Measurements from ENCODE around the gene GLT1D1. TPM values are rescaled to one million over a fixed set of nuclear protein-coding genes. Genes with fewer than 3 reads are reported as not detected.
A peak's percentile ranks its signal among the peaks of the same experiment; 100 is the strongest.

GLT1D1 gene
- total RNA-seq, 2 experiments from 2014 or later = 0.19 to 0.22 TPM

- ATAC-seq (ENCODE audit: poor library complexity) = peak; percentile 71
- ChIA-PET POLR2A (no interaction called here), CTCF (no interaction called here)
- no peaks in the 10 kb centered on the region for H3K9me3 Mint-ChIP-seq
- H3K27ac Mint-ChIP-seq = no peak overlapping the region
- intact Hi-C loops (cut with DNase I, micrococcal nuclease) = no loop called here
- Histone ChIP-seq H3K9me3 (ENCODE audit: control insufficient read depth in 1 of 2, insufficient read depth in 1 of 2, low read length in 2 of 2) (peaks cover 0 to 28% of the 10 kb centered on the region in 2 experiments), H3K4me1 (ENCODE audit: insufficient read depth, low read length) (peaks cover 4% of the 10 kb centered on the region), H3K27me3 (ENCODE audit: control insufficient read depth in 1 of 2, insufficient read depth in 2 of 2, low read length in 2 of 2) (peaks cover 2 to 10% of the 10 kb centered on the region in 2 experiments), H3K36me3 (ENCODE audit: insufficient read depth, low read length) (no peaks in the 10 kb centered on the region), H3K27ac (ENCODE audit: low read depth in 1 of 2, low read length in 2 of 2) (no peak overlapping the region), H3K4me3 (ENCODE audit: low read length) (no peak overlapping the region)
- TF ChIP-seq CTCF (IDR thresholded peaks at IDR 0.05) = peak; percentile 30
- DNase-seq = peak in 3 of 14 experiments; percentile 9 to 25 (median 21)
- no peaks in the 10 kb centered on the region for H3K4me1 Mint-ChIP-seq (ENCODE audit: low read depth)
- peaks cover 5% of the 10 kb centered on the region for H3K27me3 Mint-ChIP-seq
- H3K36me3 Mint-ChIP-seq (ENCODE audit: low read depth) = no peaks in the 10 kb centered on the region
- no peak overlapping the region for H3K4me3 Mint-ChIP-seq
Measured at GRCh38 chr12:128969480-128970055, 116.3 kb downstream of the GLT1D1 start.

DNA sequence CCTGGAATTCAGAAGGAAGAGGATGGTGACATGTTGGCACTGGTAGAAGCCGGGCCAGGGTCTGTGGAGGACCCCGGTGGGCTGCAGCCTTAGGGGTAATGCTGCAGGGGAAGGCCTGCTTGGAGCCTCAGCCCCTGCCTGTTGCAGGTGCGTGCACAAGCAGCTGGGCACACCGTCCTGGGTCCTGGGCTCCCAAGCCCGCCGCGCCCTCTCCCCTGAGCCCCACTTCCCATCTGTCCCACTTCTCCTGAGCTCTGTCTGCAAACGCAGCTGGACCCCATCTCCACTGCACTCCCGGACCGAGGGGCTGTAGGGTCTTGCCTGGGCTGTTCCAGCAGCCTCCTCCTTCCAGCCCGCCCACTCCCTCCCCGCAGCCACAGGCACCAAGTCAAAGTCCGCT lies 116.8 kb downstream of the GLT1D1 start:
- no peak for DNase-seq
- ATAC-seq (ENCODE audit: poor library complexity) = no peak
- CTCF ChIA-PET = no interaction called here
- H3K4me3 Mint-ChIP-seq = no peak overlapping the region
- Histone ChIP-seq H3K9me3 (ENCODE audit: control insufficient read depth in 1 of 2, insufficient read depth in 1 of 2, low read length in 2 of 2) (peaks cover 0 to 32% of the 10 kb centered on the region in 2 experiments), H3K4me1 (ENCODE audit: insufficient read depth, low read length) (peaks cover 4% of the 10 kb centered on the region), H3K36me3 (ENCODE audit: insufficient read depth, low read length) (no peaks in the 10 kb centered on the region), H3K27ac (ENCODE audit: low read depth in 1 of 2, low read length in 2 of 2) (no peak overlapping the region), H3K4me3 (ENCODE audit: low read length) (no peak overlapping the region), H3K27me3 (ENCODE audit: control insufficient read depth in 1 of 2, insufficient read depth in 2 of 2, low read length in 2 of 2) (peaks cover 4 to 10% of the 10 kb centered on the region in 2 experiments)
- no peak for TF ChIP-seq CTCF (IDR thresholded peaks at IDR 0.05)
- H3K27ac Mint-ChIP-seq = no peak overlapping the region
- intact Hi-C loops (cut with DNase I, micrococcal nuclease) = no loop called here
- POLR2A ChIA-PET = no interaction called here
- no peaks in the 10 kb centered on the region for H3K4me1 Mint-ChIP-seq (ENCODE audit: low read depth)
- no peaks in the 10 kb centered on the region for H3K36me3 Mint-ChIP-seq (ENCODE audit: low read depth)
- H3K27me3 Mint-ChIP-seq = peaks cover 10% of the 10 kb centered on the region
- no peaks in the 10 kb centered on the region for H3K9me3 Mint-ChIP-seq

- no peak overlapping the region for H3K4me3 Mint-ChIP-seq
- no peaks in the 10 kb centered on the region for H3K9me3 Mint-ChIP-seq
- H3K4me1 Mint-ChIP-seq (ENCODE audit: low read depth) = no peaks in the 10 kb centered on the region
- peaks cover 10% of the 10 kb centered on the region for H3K27me3 Mint-ChIP-seq
- DNase-seq (no peak), ATAC-seq (ENCODE audit: poor library complexity) (no peak)
- intact Hi-C loops (cut with DNase I, micrococcal nuclease) = no loop called here
- no peak overlapping the region for H3K27ac ChIP-seq (ENCODE audit: low read depth in 1 of 2, low read length in 2 of 2)
- no peak overlapping the region for H3K4me3 ChIP-seq (ENCODE audit: low read length)
- POLR2A ChIA-PET = no interaction called here
- H3K27ac Mint-ChIP-seq = no peak overlapping the region
- H3K27me3 ChIP-seq (ENCODE audit: control insufficient read depth in 1 of 2, insufficient read depth in 2 of 2, low read length in 2 of 2) = peaks cover 4 to 13% of the 10 kb centered on the region in 2 experiments
- H3K36me3 Mint-ChIP-seq (ENCODE audit: low read depth) = no peaks in the 10 kb centered on the region
- peaks cover 4% of the 10 kb centered on the region for H3K4me1 ChIP-seq (ENCODE audit: insufficient read depth, low read length)
- CTCF ChIA-PET = no interaction called here
- H3K36me3 ChIP-seq (ENCODE audit: insufficient read depth, low read length) = no peaks in the 10 kb centered on the region
- no peak for TF ChIP-seq CTCF (IDR thresholded peaks at IDR 0.05)
- peaks cover 0 to 32% of the 10 kb centered on the region in 2 experiments for H3K9me3 ChIP-seq (ENCODE audit: control insufficient read depth in 1 of 2, insufficient read depth in 1 of 2, low read length in 2 of 2)
Measured at GRCh38 chr12:128970941-128971340, 117.7 kb downstream of the GLT1D1 start.

All from CD4-positive, alpha-beta T cell (primary cell).